ENCODE measurements around the gene CDH6.

The CDH6 gene

DNA sequence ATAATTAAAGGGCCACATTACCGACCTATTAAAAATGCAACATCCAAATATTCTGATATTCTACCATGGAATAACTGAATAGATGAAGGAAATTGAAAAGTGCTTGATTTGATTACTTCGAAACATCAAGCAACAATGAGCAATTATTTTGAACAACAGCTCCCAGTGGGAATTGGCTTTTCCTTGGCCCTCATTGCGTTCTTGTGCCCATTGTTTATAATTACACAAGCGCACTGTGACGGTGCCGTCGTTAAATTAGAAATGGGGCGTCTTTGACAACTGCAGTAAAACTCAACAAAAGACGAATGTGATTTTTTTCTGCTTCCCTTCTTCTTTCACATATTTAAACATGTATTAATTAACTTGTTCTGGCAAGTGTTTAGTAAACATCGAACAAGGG lies 61.6 kb downstream of the CDH6 start:
- no peak for DNase-seq
- CTCF ChIA-PET = interaction anchor here (2.5 kb wide), 1 partner anchor 23 kb away, joined by 8 read pairs; no protein-coding TSS in a partner anchor
- WGBS (ENCODE audit: insufficient coverage) = 98% methylated on average over 4 of the region's 10 CpGs

GRCh38 chr5:31268256-31268655 lies 74.8 kb downstream of the CDH6 start:
- POLR2A ChIA-PET = no interaction called here
- Histone ChIP-seq H3K9me3 (ENCODE audit: control extremely low read depth in 1 of 5, control insufficient read depth in 4 of 5, insufficient read depth in 2 of 5, low read depth in 1 of 5, low read length in 4 of 5) (no peaks in the 10 kb centered on the region), H3K4me1 (ENCODE audit: control extremely low read depth in 1 of 4, control insufficient read depth in 4 of 4, insufficient read depth in 4 of 4, low read length in 3 of 4) (no peaks in the 10 kb centered on the region), H3K27me3 (replicated peaks in 2 of 5; ENCODE audit: control insufficient read depth in 4 of 5, insufficient read depth in 5 of 5, low read length in 4 of 5) (peaks cover 0 to 3% (median 0%) of the 10 kb centered on the region in 5 experiments), H3K4me3 (ENCODE audit: control insufficient read depth in 1 of 7, extremely low read depth in 1 of 7, insufficient read depth in 4 of 7, low read depth in 2 of 7, low read length in 6 of 7) (no peak overlapping the region), H3K36me3 (ENCODE audit: control insufficient read depth in 4 of 4, insufficient read depth in 4 of 4, low read length in 3 of 4) (no peaks in the 10 kb centered on the region), H3K27ac (ENCODE audit: insufficient read depth in 1 of 2, low read depth in 1 of 2, low read length in 2 of 2, poor library complexity in 1 of 2, severe bottlenecking in 2 of 2) (no peak overlapping the region)
- no peak for DNase-seq
- CTCF ChIA-PET = interaction anchor here (1.4 to 3.0 kb wide), 4 partner anchors 16 to 36 kb away, joined by 5 to 18 read pairs (median 8); no protein-coding TSS in a partner anchor
- 93% methylated on average over 2 of the region's 2 CpGs for WGBS (ENCODE audit: insufficient coverage)

More for the DNA sequence above, 61.6 kb downstream of the CDH6 start:
- H3K4me3 ChIP-seq (ENCODE audit: control insufficient read depth in 1 of 7, extremely low read depth in 1 of 7, insufficient read depth in 4 of 7, low read depth in 2 of 7, low read length in 6 of 7) = no peak overlapping the region
- no peaks in the 10 kb centered on the region for H3K27me3 ChIP-seq (replicated peaks in 2 of 5; ENCODE audit: control insufficient read depth in 4 of 5, insufficient read depth in 5 of 5, low read length in 4 of 5)
- no peak overlapping the region for H3K27ac ChIP-seq (ENCODE audit: insufficient read depth in 1 of 2, low read depth in 1 of 2, low read length in 2 of 2, poor library complexity in 1 of 2, severe bottlenecking in 2 of 2)
- H3K4me1 ChIP-seq (ENCODE audit: control extremely low read depth in 1 of 4, control insufficient read depth in 4 of 4, insufficient read depth in 4 of 4, low read length in 3 of 4) = no peaks in the 10 kb centered on the region
- POLR2A ChIA-PET = no interaction called here
- no peaks in the 10 kb centered on the region for H3K36me3 ChIP-seq (ENCODE audit: control insufficient read depth in 4 of 4, insufficient read depth in 4 of 4, low read length in 3 of 4)
- peaks cover 0 to 12% (median 0%) of the 10 kb centered on the region in 5 experiments for H3K9me3 ChIP-seq (ENCODE audit: control extremely low read depth in 1 of 5, control insufficient read depth in 4 of 5, insufficient read depth in 2 of 5, low read depth in 1 of 5, low read length in 4 of 5)

GRCh38 chr5:31268686-31269085 lies 75.2 kb downstream of the CDH6 start:
- Histone ChIP-seq H3K4me1 (ENCODE audit: control extremely low read depth in 1 of 4, control insufficient read depth in 4 of 4, insufficient read depth in 4 of 4, low read length in 3 of 4) (no peaks in the 10 kb centered on the region), H3K9me3 (ENCODE audit: control extremely low read depth in 1 of 5, control insufficient read depth in 4 of 5, insufficient read depth in 2 of 5, low read depth in 1 of 5, low read length in 4 of 5) (no peaks in the 10 kb centered on the region), H3K27me3 (replicated peaks in 2 of 5; ENCODE audit: control insufficient read depth in 4 of 5, insufficient read depth in 5 of 5, low read length in 4 of 5) (peaks cover 0 to 3% (median 0%) of the 10 kb centered on the region in 5 experiments), H3K36me3 (ENCODE audit: control insufficient read depth in 4 of 4, insufficient read depth in 4 of 4, low read length in 3 of 4) (no peaks in the 10 kb centered on the region), H3K4me3 (ENCODE audit: control insufficient read depth in 1 of 7, extremely low read depth in 1 of 7, insufficient read depth in 4 of 7, low read depth in 2 of 7, low read length in 6 of 7) (peak overlapping the region in 2 of 7 experiments; percentile 21 to 35), H3K27ac (ENCODE audit: insufficient read depth in 1 of 2, low read depth in 1 of 2, low read length in 2 of 2, poor library complexity in 1 of 2, severe bottlenecking in 2 of 2) (no peak overlapping the region)
- no CpG with 5 or more reads among the region's 4 CpGs for WGBS (ENCODE audit: insufficient coverage)
- DNase-seq = no peak
- ChIA-PET POLR2A (no interaction called here), CTCF (interaction anchor here (1.4 to 3.0 kb wide), 4 partner anchors 17 to 36 kb away, joined by 5 to 18 read pairs (median 8); no protein-coding TSS in a partner anchor)

- POLR2A ChIA-PET = no interaction called here
- Histone ChIP-seq H3K9me3 (ENCODE audit: control extremely low read depth in 1 of 5, control insufficient read depth in 4 of 5, insufficient read depth in 2 of 5, low read depth in 1 of 5, low read length in 4 of 5) (no peaks in the 10 kb centered on the region), H3K4me3 (ENCODE audit: control insufficient read depth in 1 of 7, extremely low read depth in 1 of 7, insufficient read depth in 4 of 7, low read depth in 2 of 7, low read length in 6 of 7) (no peak overlapping the region), H3K27me3 (replicated peaks in 2 of 5; ENCODE audit: control insufficient read depth in 4 of 5, insufficient read depth in 5 of 5, low read length in 4 of 5) (peaks cover 0 to 3% (median 0%) of the 10 kb centered on the region in 5 experiments), H3K36me3 (ENCODE audit: control insufficient read depth in 4 of 4, insufficient read depth in 4 of 4, low read length in 3 of 4) (no peaks in the 10 kb centered on the region), H3K4me1 (ENCODE audit: control extremely low read depth in 1 of 4, control insufficient read depth in 4 of 4, insufficient read depth in 4 of 4, low read length in 3 of 4) (no peaks in the 10 kb centered on the region), H3K27ac (ENCODE audit: insufficient read depth in 1 of 2, low read depth in 1 of 2, low read length in 2 of 2, poor library complexity in 1 of 2, severe bottlenecking in 2 of 2) (no peak overlapping the region)
- CTCF ChIA-PET = interaction anchor here (0.6 to 3.0 kb wide), 8 partner anchors 10 to 868 kb away, joined by 3 to 18 read pairs (median 6); no protein-coding TSS in a partner anchor
- 90% methylated on average over 2 of the region's 4 CpGs for WGBS (ENCODE audit: insufficient coverage)
- no peak for DNase-seq
These were observed 75.8 kb downstream of the CDH6 start for GRCh38 chr5:31269259-31269658.

- CTCF ChIA-PET = interaction anchor here (0.8 to 3.0 kb wide), 14 partner anchors 9 to 872 kb away, joined by 3 to 18 read pairs (median 6); no protein-coding TSS in a partner anchor
- no peaks in the 10 kb centered on the region for H3K9me3 ChIP-seq (ENCODE audit: control extremely low read depth in 1 of 5, control insufficient read depth in 4 of 5, insufficient read depth in 2 of 5, low read depth in 1 of 5, low read length in 4 of 5)
- POLR2A ChIA-PET = no interaction called here
These were observed 76.9 kb downstream of the CDH6 start for GRCh38 chr5:31270396-31270795.

DNA sequence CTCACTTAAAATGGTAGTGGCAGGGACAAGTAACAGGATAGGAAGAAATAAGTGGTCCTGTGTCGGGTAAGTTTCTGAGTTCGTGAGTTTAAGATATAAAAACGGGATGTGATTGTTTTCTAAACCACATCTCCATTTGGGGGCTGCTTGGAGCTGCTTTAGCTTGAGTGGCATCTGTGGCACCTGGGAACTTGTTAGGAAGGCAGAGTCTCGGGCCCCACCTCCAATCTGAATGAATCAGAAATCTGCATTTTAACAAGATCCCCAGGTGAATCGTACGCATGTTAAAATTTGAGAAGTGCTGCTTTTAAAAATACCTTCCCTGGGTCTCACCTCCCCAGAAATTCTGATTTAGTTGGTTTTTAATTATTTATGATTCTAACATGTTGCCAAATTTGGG lies 78.1 kb downstream of the CDH6 start:
- Histone ChIP-seq H3K9me3 (ENCODE audit: control extremely low read depth in 1 of 5, control insufficient read depth in 4 of 5, insufficient read depth in 2 of 5, low read depth in 1 of 5, low read length in 4 of 5) (no peaks in the 10 kb centered on the region), H3K36me3 (ENCODE audit: control insufficient read depth in 4 of 4, insufficient read depth in 4 of 4, low read length in 3 of 4) (no peaks in the 10 kb centered on the region), H3K27ac (ENCODE audit: insufficient read depth in 1 of 2, low read depth in 1 of 2, low read length in 2 of 2, poor library complexity in 1 of 2, severe bottlenecking in 2 of 2) (no peak overlapping the region), H3K4me3 (ENCODE audit: control insufficient read depth in 1 of 7, extremely low read depth in 1 of 7, insufficient read depth in 4 of 7, low read depth in 2 of 7, low read length in 6 of 7) (no peak overlapping the region), H3K27me3 (replicated peaks in 2 of 5; ENCODE audit: control insufficient read depth in 4 of 5, insufficient read depth in 5 of 5, low read length in 4 of 5) (peaks cover 0 to 3% (median 0%) of the 10 kb centered on the region in 5 experiments), H3K4me1 (ENCODE audit: control extremely low read depth in 1 of 4, control insufficient read depth in 4 of 4, insufficient read depth in 4 of 4, low read length in 3 of 4) (no peaks in the 10 kb centered on the region)
- ChIA-PET POLR2A (no interaction called here), CTCF (interaction anchor here (1.3 to 1.8 kb wide), 3 partner anchors 34 to 871 kb away, joined by 4 to 10 read pairs (median 6); no protein-coding TSS in a partner anchor)
- 75% methylated on average over 1 of the region's 6 CpGs for WGBS (ENCODE audit: insufficient coverage)
- no peak for DNase-seq

More at GRCh38 chr5:31270396-31270795, 76.9 kb downstream of the CDH6 start:
- peak; percentile 26 to 52 (median 45) for DNase-seq
- WGBS (ENCODE audit: insufficient coverage) = no CpG with 5 or more reads among the region's 5 CpGs
- Histone ChIP-seq H3K27ac (ENCODE audit: insufficient read depth in 1 of 2, low read depth in 1 of 2, low read length in 2 of 2, poor library complexity in 1 of 2, severe bottlenecking in 2 of 2) (no peak overlapping the region), H3K4me1 (ENCODE audit: control extremely low read depth in 1 of 4, control insufficient read depth in 4 of 4, insufficient read depth in 4 of 4, low read length in 3 of 4) (no peaks in the 10 kb centered on the region), H3K4me3 (ENCODE audit: control insufficient read depth in 1 of 7, extremely low read depth in 1 of 7, insufficient read depth in 4 of 7, low read depth in 2 of 7, low read length in 6 of 7) (no peak overlapping the region), H3K27me3 (replicated peaks in 2 of 5; ENCODE audit: control insufficient read depth in 4 of 5, insufficient read depth in 5 of 5, low read length in 4 of 5) (peaks cover 0 to 3% (median 0%) of the 10 kb centered on the region in 5 experiments), H3K36me3 (ENCODE audit: control insufficient read depth in 4 of 4, insufficient read depth in 4 of 4, low read length in 3 of 4) (no peaks in the 10 kb centered on the region)

DNA sequence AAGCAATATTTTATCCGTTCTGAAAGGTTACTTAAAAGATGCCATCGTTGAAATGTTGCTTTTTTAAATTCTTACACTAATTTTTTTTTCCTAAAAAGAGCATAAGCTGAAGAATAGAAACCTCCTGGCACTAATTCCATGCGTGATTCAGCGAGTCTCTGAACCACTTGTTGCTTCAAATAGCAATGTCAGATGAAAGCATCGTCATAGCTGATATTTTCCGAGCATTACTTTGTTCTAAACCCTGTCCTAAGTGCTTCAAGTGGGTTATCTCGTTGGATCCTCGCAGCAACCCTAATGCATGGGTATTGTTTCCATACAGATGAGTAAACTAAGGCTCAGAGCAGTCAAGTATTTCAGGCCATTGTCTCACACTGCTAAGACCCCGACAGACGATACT lies 79.7 kb downstream of the CDH6 start:
- POLR2A ChIA-PET = no interaction called here
- 96% methylated on average over 9 of the region's 10 CpGs for WGBS (ENCODE audit: insufficient coverage)

More for the DNA sequence above, 79.7 kb downstream of the CDH6 start:
- H3K36me3 ChIP-seq (ENCODE audit: control insufficient read depth in 4 of 4, insufficient read depth in 4 of 4, low read length in 3 of 4) = no peaks in the 10 kb centered on the region
- H3K4me3 ChIP-seq (ENCODE audit: control insufficient read depth in 1 of 7, extremely low read depth in 1 of 7, insufficient read depth in 4 of 7, low read depth in 2 of 7, low read length in 6 of 7) = no peak overlapping the region
- no peak overlapping the region for H3K27ac ChIP-seq (ENCODE audit: insufficient read depth in 1 of 2, low read depth in 1 of 2, low read length in 2 of 2, poor library complexity in 1 of 2, severe bottlenecking in 2 of 2)
- DNase-seq = no peak
- no peaks in the 10 kb centered on the region for H3K9me3 ChIP-seq (ENCODE audit: control extremely low read depth in 1 of 5, control insufficient read depth in 4 of 5, insufficient read depth in 2 of 5, low read depth in 1 of 5, low read length in 4 of 5)
- H3K27me3 ChIP-seq (replicated peaks in 2 of 5; ENCODE audit: control insufficient read depth in 4 of 5, insufficient read depth in 5 of 5, low read length in 4 of 5) = peaks cover 0 to 3% (median 0%) of the 10 kb centered on the region in 5 experiments
- CTCF ChIA-PET = no interaction called here
- H3K4me1 ChIP-seq (ENCODE audit: control extremely low read depth in 1 of 4, control insufficient read depth in 4 of 4, insufficient read depth in 4 of 4, low read length in 3 of 4) = no peaks in the 10 kb centered on the region

Measured in common myeloid progenitor, CD34-positive (primary cell).